Myocyte (in vitro differentiated cells): ENCODE measurements around the gene USP2. TPM values are rescaled to one million over a fixed set of nuclear protein-coding genes. Genes with fewer than 3 reads are reported as not detected.

Experiments used
- DNase-seq: peaks from one replicate; pipeline ENCODE4 v3.0.0-alpha.2; 2012; ENCODE audit warnings: low read depth
- total RNA-seq: library from RNA; depleted of rRNA; stranded (reverse); fragments of >200 nt; gene quantifications from 2 replicates; pipeline ENCODE4 v1.2.3, GENCODE V29; 2014

USP2 gene
- total RNA-seq, 1 donor from 2014 or later, result 18.4 TPM

DNA sequence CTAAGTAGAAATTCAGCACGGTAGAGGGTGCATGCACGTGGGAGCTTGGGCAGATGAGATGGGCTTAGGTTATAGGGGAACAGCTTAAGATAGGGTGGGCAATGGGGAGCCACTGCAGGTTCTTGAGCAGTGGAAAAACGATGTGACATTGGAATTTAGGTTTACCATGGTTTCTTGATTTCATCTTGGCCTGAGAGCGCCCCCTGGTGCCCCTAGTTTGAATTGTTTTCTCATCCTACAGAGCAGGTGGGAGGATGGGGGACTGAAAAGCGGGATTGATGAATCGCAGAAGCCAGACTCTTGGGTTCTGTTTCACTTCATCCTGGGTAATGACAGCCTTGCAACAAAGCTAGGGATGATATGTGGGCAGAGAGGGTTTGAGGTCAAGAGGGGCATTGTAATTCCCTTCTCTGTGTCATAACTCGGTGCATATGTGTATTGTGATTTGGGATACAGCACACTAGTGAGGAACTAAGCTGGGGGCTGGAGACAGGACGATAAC lies 57.9 kb downstream of the USP2 start:
- peak; percentile 77 for DNase-seq

DNA sequence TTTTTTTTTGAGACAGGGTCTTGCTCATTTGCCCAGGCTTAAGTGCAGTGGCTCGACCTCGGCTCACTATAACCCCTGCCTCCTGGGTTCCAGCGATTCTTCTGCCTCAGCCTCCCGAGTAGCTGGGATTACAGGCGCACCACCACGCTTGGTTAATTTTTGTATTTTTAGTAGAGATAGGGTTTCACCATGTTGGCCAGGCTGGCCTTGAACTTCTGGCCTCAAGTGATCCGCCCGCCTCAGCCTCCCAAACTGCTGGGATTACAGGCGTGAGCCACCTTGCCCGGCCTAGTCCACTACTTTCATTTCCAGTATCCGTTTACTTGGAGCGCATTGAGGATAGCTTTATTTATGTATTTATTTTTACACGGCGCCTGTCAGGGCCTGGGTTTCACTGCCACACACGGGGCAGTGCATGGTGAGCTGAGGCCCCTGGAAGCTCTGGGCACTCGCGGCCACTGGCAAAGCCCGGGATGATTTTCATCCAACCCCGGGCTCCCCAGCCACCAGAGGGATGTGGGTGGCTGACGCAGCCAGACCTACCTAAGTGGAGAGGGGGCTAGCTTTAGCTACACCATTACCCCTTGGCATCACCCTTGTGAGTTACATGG lies 58.5 kb downstream of the USP2 start:
- DNase-seq, result no peak

DNA sequence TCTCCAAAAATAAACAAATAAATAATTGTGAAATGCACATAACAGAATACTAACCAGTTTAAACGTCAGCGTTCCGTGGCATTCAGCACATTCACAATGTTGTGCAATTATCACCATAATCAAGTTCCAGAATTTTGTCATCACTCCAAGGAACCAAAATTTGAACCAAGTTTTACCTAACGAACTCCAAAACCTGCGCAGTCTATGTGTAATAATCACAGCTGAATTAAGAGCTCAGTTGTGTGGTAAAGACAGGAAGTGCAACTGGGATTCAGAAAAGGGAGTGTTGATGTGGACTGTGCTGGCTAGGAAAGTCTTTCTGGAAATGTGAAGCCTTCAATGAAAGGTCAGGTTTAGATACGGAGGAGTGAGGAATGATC lies 59.1 kb downstream of the USP2 start:
- no peak for DNase-seq

DNA sequence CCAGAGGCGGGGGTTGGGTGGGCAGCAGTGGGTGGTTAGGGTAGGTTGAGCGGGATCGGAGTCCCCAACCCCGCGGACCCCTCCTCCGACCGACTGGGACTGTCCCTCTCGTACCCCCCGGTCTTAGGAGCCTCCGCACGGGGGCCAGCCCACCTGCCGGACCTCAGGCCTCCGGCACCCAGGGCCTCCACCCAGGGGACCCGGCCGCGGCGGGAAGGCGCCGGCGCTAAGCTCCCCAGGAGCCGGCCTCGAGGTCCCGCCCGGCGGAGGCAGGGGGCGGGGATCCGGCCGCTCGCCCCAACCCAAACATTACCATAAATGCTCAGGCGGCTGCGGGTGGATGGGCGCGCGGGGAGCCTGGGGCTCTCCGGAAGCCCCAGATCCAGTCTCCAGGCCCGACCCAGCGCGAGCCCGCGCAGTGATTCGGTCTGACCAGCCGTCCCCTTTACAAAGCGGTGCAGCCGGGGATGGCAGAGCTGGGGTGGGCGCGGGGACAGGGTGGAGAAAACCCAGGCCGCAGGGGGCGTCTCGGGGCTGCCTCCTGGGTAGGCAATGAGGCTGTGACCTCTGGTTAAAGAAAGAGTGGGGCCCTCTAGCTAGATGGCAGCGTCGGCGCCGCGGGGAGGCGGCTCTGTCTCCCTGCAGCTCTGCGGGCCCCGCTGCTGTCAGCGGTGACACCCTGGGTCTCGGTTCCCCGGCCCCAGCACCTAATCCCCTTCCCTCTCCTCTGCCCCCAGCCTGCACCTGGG lies 60.5 kb downstream of the USP2 start:
- DNase-seq, result no peak

DNA sequence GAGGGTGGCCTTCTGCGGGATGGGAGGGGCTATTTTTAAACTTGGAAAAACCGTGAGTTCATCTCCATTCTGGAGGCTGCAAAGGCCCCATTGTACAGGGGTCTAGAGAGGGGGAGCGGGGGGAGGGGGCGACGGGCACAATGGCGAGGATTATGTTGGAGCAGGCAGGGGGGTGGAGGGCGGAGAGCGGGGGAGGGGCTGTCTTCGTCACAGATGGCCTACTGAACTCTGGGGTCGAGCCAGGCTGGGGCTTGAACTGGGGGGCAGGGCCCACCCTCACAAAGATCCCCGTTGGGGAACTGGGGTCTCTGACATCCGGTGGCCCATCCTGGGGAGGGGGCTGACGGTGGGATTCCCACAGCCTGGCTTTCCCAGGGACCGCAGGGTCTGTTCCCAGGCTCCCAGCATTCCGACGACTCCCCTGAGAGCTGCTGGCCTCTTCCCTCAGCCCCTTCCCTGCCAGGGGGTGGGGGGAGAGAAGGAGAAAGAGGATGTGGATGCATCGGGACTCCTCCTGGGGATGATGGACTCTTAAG lies 61.2 kb downstream of the USP2 start:
- DNase-seq, result no peak

DNA sequence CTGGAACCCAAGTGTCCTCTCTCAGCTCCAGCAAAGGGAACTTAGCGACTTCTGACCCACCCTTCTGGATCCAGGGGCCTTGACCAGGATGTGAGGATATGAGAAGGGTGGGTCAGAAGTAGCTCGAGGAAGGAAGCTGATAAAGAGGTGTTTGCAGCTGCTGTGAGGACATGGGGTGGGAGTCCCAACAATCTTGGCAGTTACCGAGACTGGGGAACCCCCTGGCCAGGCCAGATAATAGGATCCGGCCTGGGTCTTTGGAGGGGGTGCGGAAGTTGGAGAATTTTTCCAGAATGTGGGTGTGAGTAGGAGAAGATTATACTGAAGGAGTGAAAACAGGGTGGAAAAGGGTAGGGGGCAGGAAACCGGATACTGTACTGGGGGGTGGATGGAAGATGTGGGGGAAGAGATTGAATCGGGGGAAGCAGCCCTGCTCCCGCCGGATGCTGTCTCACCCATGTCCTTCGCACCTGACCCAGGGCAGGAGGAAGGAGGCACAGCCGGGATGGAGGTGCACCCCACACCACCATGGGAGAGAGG lies 61.7 kb downstream of the USP2 start:
- no peak for DNase-seq

DNA sequence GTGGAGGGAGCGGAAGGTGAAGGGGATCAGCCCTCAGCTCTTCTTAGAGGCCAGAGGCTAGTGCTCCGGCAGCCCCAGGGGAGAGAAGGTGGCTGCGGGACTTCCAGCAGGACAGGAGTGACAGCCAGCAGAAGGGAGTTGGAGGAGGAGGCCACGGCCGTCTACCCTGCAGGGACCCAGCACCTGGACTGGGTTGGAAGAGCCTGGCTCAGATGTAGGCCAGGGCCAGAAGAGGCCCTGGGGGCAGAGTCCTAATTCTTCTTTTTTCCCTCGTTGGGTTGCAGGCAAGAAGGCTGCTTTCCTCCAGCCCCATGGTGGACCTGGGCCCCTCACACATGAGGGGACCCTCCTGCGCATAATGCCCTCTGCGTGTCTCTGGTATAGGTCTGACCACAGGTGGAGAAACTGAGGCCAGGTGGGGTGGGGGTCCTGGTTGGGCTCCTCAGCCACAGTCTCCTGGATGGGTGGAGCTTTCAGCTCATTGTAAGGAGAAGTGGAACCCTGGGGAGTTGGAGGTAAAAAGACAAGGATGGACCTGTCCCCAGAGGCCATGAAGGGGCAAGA lies 62.3 kb downstream of the USP2 start:
- no peak for DNase-seq

DNA sequence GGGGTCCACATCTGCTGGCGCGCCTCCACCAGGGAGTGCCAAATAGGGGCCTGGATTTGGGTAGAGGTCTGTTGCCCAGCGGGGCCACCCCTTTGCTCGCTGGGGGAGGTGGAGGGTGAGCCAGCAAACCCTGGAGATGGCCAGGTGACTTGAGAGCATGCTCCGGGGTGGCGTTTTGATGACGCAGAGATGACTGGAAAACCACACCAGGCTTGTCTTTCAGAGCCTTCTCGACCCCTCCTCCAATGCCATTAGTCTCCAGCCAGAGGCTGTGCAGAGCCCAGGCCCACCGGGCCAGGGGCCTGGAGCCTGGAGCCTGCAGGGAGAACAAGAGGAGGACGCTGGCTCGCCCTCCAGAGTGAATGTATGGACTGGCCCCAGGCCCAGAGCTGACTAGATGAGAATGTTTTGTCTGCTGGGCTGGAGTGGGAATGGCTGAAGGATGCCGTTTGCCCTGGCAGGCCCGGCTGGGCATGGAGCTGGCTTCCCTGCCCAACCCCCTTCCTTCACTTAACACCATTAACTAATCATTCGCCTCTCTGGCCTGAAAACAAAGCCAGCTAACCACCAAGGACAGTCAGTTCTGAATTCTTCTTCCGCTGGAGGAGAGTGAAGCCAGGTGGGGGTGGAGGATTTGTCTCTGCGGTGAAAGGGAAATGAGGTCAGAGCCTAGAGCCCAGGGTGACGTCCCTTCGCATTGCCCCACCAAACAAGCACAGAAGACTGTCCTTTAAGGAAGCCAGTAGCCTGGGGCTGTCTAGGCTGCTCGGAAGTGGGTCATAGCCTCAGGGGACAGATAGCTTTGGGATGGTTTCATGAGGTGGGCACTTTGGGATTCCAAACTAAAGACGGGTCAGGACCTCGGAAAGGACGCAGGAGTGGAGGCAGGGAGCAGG lies 63.0 kb downstream of the USP2 start:
- DNase-seq, result no peak

DNA sequence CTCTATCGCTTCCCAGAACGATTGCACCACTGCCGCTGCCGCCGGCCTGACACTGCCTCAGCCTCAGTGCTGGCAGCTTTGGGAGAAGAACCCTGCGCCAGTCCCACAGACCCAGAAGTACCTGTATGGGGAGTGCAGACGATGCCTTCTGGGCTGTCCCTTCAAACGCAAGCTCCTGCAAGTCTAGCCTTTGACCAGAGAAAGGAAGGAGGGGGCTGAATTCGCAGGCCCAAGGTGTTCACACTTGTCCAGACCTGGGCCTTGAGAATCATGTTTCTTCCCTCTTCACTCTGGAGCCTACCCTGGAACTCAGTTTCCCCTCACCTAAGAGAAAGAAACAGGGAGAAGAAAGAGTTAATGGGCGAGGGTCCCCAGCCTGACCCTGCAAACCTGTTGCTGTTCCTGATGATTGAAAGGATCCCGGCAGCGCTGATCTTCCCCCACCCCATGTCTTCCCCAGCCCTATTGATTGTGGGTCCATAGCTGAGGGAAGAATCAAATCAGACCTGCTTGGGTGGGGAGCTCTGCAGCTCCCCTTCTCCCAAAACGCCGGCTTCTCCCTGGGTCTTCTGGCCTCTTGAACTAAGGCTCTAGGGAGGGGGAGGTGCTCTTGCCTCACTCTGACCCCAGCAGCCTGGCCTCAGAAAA lies 63.8 kb downstream of the USP2 start:
- DNase-seq, result no peak

DNA sequence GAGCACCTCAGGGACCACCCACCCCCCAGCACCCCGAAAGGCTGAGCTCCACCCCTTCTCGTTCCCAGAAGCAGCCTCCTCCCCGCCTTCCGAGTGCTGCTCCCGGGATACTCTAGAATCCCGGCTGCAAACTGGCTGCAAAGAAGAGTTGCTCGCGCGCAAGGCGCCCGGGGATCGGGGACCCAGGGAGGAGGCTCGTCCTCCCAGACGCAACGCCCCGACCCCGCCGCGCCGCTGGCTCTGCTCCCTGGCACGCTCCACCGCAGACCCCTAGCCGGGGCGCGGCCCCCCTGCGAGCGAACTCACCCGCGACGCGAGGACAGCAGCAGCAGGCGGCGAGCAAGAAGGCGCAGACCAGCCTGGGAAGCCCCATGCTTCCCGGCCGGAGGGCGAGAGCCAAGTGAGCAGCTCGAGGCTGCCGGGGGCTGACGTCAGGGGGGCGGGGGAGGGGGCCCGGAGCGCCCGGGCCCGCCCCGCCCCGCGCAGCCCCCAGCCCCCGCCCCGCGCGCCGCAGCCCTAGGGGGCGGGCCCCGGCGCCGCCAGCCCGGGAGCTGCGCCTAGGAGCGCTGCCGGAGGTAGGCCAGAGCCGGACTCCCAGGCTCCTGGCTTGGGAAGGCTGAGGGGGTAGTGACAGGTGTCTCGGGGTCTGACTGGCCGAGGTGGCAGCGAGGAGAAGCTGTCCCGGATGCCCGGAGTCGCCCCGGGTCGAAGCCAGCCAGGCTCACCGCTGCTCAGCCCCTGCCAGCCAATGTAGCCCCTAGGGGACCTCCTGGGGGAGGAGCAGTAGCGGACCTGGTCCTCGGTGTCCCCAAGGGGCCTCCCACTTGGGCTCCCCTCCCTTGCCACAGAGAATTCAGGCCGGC lies 64.5 kb downstream of the USP2 start, which contains the start of gene MCAM:
Gene MCAM (minus strand): TSS at position 402 of the 863 bp plus-strand sequence. CDS start 29 bp downstream, at position 373.
- no peak for DNase-seq

DNA sequence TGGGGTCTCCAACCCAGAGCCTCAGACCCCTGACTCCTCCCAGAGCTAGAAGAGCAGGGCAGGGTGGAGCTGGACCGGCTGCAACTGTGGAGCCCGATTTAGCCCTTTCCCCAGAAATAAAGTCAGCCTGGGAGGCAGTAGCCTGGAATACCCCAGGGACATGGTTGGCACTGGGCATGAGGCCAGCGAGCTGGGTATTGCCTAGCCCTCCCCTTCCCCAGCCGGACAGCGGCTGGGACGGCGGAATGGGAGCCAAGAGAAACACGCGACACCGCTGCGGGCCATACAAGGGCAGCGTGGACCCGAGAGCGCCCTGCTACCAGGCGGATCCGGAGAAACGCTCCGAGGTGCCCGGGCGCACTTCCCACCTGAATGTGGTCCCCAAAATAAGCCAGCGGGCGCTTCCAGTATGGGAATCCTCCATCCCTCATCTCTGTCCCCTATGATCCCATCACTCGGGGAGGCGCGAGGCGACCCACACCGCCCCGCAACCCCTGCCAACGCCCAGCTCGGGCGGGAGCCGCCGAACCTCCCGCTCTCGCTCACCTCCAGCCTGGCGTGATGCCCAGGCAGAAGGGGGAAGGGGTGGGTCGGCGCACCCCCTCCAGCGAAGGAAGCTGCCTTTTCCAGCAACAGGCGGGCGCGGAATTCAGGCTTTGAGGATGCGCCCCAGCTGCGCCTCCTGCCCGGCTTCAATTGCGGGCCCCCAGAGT lies 65.3 kb downstream of the USP2 start:
- DNase-seq, result peak; percentile 76

DNA sequence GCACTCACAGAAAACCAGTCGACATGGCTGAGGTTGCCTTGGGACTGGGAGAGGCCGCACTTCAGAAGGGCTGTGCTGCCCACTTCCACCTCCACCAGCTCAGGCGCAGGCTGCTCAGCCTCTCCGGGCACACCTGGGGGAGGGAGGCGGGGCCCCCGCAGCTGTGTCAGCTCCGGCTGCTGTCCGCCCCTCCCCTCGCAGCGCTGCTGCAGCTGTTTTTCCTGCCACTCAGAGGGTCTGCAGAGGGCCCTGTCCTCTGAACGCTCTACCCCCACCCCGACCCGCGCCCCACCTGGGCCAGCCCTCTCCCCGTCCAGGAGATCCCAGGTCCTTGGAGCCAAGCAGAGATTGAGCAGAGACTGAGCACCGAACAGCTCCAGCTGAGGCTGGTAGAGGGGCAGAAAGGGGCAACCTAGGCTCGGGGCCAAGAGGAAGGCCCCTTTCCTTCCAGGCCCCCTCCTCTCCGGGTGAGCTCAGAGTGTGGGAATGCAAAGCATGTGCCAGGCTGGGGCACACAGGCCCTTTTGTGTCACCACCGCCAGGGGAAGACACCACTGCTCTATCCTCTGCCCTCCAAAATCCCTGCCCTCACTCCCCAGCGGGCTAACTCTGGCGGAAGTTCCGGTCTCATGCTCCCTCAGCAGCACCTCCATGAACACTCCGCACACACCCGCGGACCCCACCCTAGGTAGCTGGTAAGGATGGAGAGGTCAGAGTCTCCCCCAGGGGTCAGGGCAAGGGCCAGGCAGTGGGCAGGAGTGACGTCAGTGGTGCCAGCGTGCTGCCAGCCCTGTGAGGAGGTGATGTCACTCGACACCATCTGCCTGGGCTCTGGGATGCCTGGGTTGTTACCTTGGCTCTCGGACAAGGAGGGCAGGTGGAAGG lies 66.1 kb downstream of the USP2 start:
- peak; percentile 53 for DNase-seq

DNA sequence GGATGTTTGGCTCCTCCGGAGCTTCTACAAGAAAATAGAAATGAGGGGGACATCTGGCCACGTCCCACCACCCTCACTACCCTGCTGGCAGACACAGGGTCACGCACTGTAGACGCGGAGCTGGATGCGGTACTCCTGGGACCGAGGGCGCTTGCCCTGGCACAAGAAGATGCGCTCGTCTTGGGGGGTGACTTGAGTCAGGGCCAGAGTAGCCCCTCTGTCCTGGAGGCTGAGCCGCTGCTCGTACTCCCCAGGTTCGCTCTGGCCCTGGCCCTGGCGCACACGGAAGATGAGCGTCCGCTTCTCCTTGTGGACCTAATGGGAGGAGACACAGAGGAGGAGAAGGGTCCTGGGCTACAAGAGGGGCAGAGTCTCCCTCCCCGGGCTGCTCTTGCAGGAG lies 66.8 kb downstream of the USP2 start:
- DNase-seq, result no peak

DNA sequence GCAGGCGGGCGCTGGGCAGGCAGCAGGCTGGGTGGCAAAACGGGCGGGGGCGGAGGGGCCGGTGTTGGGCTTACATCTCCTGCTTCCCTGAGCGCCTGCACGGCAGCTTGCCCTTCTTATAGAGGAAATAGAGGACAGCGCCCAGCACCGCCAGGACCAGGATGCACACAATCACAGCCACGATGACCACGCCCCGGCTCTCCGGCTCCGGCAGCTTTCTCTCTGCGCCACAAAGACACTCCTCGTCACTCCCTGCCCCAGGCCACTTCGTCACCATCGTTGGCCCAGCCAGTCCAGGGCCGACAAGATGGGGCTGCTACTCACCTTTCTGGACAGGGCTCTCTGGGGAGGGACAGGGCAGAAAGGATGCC lies 70.8 kb downstream of the USP2 start:
- DNase-seq, result no peak

DNA sequence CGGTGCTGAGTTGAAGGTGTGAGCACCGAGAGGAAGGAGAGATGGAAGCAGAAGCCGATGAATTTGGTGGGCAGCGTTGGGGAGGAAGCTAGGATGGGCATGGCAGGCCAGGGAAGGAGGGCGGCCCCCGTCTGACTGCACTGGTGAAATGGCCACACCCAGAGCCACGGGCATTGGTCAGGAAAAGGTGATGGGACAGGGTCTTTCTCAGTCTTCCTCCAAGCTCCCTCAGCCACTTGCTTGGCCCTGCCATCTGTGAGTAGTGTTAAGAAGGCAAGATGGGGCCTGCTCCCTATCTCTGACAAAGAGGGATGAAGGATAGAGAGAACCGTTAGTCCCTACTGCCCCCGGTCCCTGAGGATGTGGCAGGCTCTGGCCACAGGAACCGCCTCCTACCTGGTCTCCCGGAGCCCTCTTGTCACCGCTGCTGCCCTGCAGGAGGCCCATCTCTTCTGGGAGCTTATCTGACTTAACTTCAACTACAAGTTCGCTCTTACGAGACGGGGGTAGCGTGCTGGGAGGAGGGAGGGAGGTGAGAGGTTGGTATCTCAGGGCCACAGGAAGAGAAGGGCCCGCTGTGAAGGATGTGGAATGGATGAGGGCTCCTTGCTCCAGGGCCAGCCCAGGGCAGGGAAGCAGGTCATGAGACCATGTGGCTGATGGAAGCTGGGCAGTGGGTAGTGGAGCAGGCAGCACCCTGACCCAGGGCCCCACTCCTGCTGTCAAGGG lies 71.4 kb downstream of the USP2 start:
- DNase-seq, result no peak

DNA sequence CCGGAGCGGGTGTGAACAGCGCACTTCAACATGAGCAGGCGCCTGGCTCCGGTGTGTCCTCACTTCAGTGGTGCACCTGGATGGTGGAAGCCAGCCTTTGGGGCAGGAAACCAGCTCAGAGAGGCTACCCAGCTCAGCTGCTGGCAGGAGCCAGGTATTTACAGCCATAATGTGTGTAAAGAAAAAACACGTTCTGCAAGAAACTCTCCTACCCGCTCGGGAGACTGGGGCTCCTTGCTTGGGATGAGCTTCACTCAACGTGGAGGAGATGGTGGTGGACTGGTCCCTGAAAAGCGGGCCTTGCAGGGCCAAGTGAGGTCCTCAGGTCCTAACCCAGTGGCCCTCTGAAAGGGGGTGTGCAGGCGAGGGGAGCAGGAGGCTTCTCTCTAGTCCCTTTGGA lies 72.1 kb downstream of the USP2 start:
- DNase-seq, result no peak

DNA sequence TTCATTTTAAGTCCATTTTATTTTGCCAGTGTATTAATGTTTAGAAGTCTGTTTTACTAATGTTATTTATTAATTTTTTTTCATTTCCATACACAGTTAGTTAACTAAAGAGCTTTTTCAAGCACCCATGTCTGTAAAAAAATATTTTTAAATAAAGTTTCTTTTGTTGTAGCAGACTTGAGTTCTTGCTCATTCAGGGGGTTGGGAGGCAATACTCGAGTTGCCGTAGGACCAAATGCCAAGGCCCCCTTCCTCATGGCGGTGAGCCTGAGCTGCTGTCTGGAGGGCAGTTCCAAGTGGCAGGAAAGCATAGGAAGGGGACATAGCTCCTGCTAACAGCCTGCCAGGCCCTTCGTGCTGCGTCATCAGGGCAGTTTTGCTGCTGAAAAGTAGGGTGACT lies 73.5 kb downstream of the USP2 start:
- DNase-seq, result no peak
